ENCODE results near the gene EBLN2. TPM values are rescaled to one million over a fixed set of nuclear protein-coding genes. Genes with fewer than 3 reads are reported as not detected.

The EBLN2 gene
- total RNA-seq (ENCODE audit: low replicate concordance) = 3.9 and 4.0 TPM in 2 replicates

DNA sequence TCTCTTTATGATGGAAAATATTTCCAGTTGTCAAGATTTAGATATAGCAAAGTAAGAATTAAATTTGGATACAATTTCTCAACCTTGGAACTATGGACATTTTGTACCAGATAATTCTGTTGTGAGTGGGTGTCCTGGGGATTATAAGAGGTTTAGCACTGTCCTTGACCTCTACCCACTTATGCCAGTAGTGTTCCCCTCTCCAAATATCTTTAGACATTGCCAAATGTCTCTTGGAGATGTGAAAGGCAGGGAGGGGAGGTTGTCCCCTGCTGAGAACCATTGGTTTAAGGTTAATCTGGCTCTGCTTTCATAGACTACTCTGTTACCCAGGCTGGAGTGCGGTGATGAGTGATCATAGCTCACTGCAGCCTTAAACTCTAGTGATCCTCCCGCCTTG is at the start of gene EBLN2:
Gene EBLN2 (plus strand): TSS at position 244 of the 400 bp plus-strand sequence. CDS start 423 bp downstream, outside the sequence.

Other genes with a start within 250 kb of the EBLN2 start
- 17.0 and 18.8 TPM in 2 replicates for gene SHQ1, start 213.2 kb upstream of the EBLN2 start, total RNA-seq (ENCODE audit: low replicate concordance)
- 24.9 and 49.7 TPM in 2 replicates for gene GXYLT2, start 173.6 kb upstream of the EBLN2 start, total RNA-seq (ENCODE audit: low replicate concordance)
- 36.7 and 63.7 TPM in 2 replicates for gene PPP4R2, start 64.8 kb upstream of the EBLN2 start, total RNA-seq (ENCODE audit: low replicate concordance)

Measured in smooth muscle cell of the coronary artery (primary cell).